Central memory CD8-positive, alpha-beta T cell (primary cell): ENCODE data around the gene SPOCK1.

Experiments
- ATAC-seq: fragments of 150-1000 bp; cut with Tn5 transposase; replicated peaks from 2 replicates; pipeline ENCODE4 v1.10.0; 2022; ENCODE audit warnings: mild to moderate bottlenecking, moderate FRiP score, moderate number of reproducible peaks; ENCODE audit not compliant: poor library complexity, severe bottlenecking; ENCODE audit errors: extremely low read depth
- DNase-seq, 2 donors: peaks; one replicate each; pipeline ENCODE4 v3.0.0; 2021; ENCODE audit warnings: low spot score in 2 of 2
- H3K27ac Mint-ChIP-seq: one replicate; pipeline ENCODE4 v1.8.0; 2022; ENCODE audit warnings: low read depth, mild to moderate bottlenecking, moderate library complexity, mixed read lengths
- H3K27me3 Mint-ChIP-seq: one replicate; pipeline ENCODE4 v1.8.0; 2022; ENCODE audit warnings: mixed read lengths
- H3K36me3 Mint-ChIP-seq: one replicate; pipeline ENCODE4 v1.8.0; 2022; ENCODE audit warnings: mild to moderate bottlenecking, moderate library complexity, mixed read lengths; ENCODE audit not compliant: insufficient read depth
- H3K4me1 Mint-ChIP-seq: one replicate; pipeline ENCODE4 v1.8.0; 2022; ENCODE audit warnings: mixed read lengths
- H3K4me3 Mint-ChIP-seq: one replicate; pipeline ENCODE4 v1.8.0; 2022; ENCODE audit warnings: mild to moderate bottlenecking, moderate library complexity, mixed read lengths
- H3K9me3 Mint-ChIP-seq: one replicate; pipeline ENCODE4 v1.8.0; 2022; ENCODE audit warnings: mixed read lengths

SPOCK1 gene

GRCh38 chr5:137200906-137201700 lies 298.0 kb downstream of the SPOCK1 start:
- H3K9me3 Mint-ChIP-seq: peaks cover 6% of the 10 kb centered on the region
- no peaks in the 10 kb centered on the region for H3K36me3 Mint-ChIP-seq
- peaks cover 29% of the 10 kb centered on the region for H3K27me3 Mint-ChIP-seq
- ATAC-seq: no peak
- H3K4me1 Mint-ChIP-seq: no peaks in the 10 kb centered on the region
- no peak overlapping the region for H3K4me3 Mint-ChIP-seq
- DNase-seq: no peak
- no peak overlapping the region for H3K27ac Mint-ChIP-seq

- Mint-ChIP-seq H3K36me3 (no peaks in the 10 kb centered on the region), H3K27me3 (peaks cover 18% of the 10 kb centered on the region), H3K9me3 (peaks cover 6% of the 10 kb centered on the region), H3K4me3 (no peak overlapping the region), H3K27ac (no peak overlapping the region), H3K4me1 (no peaks in the 10 kb centered on the region)
- no peak for ATAC-seq
- no peak for DNase-seq
Measured at GRCh38 chr5:137199966-137200365, 299.2 kb downstream of the SPOCK1 start.

- Mint-ChIP-seq H3K27me3 (peaks cover 10% of the 10 kb centered on the region), H3K4me1 (no peaks in the 10 kb centered on the region), H3K27ac (no peak overlapping the region), H3K9me3 (peaks cover 6% of the 10 kb centered on the region), H3K36me3 (no peaks in the 10 kb centered on the region), H3K4me3 (no peak overlapping the region)
- ATAC-seq (no peak), DNase-seq (no peak)
Measured at GRCh38 chr5:137199201-137199600, 299.9 kb downstream of the SPOCK1 start.

- Mint-ChIP-seq H3K4me1 (no peaks in the 10 kb centered on the region), H3K36me3 (no peaks in the 10 kb centered on the region), H3K9me3 (peaks cover 6% of the 10 kb centered on the region), H3K4me3 (no peak overlapping the region), H3K27ac (no peak overlapping the region), H3K27me3 (peaks cover 8% of the 10 kb centered on the region)
- ATAC-seq (no peak), DNase-seq (no peak)
Measured at GRCh38 chr5:137195483-137195882, 303.6 kb downstream of the SPOCK1 start.

GRCh38 chr5:137194300-137194699 lies 304.8 kb downstream of the SPOCK1 start:
- no peak for ATAC-seq
- H3K36me3 Mint-ChIP-seq: no peaks in the 10 kb centered on the region
- no peak for DNase-seq
- no peaks in the 10 kb centered on the region for H3K9me3 Mint-ChIP-seq
- no peak overlapping the region for H3K27ac Mint-ChIP-seq
- no peaks in the 10 kb centered on the region for H3K27me3 Mint-ChIP-seq
- H3K4me1 Mint-ChIP-seq: no peaks in the 10 kb centered on the region
- no peak overlapping the region for H3K4me3 Mint-ChIP-seq

GRCh38 chr5:137192293-137192743 lies 306.8 kb downstream of the SPOCK1 start:
- no peaks in the 10 kb centered on the region for H3K36me3 Mint-ChIP-seq
- H3K27ac Mint-ChIP-seq: no peak overlapping the region
- H3K4me3 Mint-ChIP-seq: no peak overlapping the region
- DNase-seq: no peak
- no peaks in the 10 kb centered on the region for H3K27me3 Mint-ChIP-seq
- H3K4me1 Mint-ChIP-seq: no peaks in the 10 kb centered on the region
- H3K9me3 Mint-ChIP-seq: no peaks in the 10 kb centered on the region
- ATAC-seq: no peak

GRCh38 chr5:137191179-137191578 lies 307.9 kb downstream of the SPOCK1 start:
- ATAC-seq (no peak), DNase-seq (no peak)
- Mint-ChIP-seq H3K4me3 (no peak overlapping the region), H3K9me3 (no peaks in the 10 kb centered on the region), H3K36me3 (no peaks in the 10 kb centered on the region), H3K27ac (no peak overlapping the region), H3K4me1 (no peaks in the 10 kb centered on the region), H3K27me3 (no peaks in the 10 kb centered on the region)

GRCh38 chr5:137190441-137190840 lies 308.7 kb downstream of the SPOCK1 start:
- ATAC-seq: no peak
- H3K36me3 Mint-ChIP-seq: no peaks in the 10 kb centered on the region
- no peak for DNase-seq
- no peak overlapping the region for H3K4me3 Mint-ChIP-seq
- no peak overlapping the region for H3K27ac Mint-ChIP-seq
- H3K9me3 Mint-ChIP-seq: no peaks in the 10 kb centered on the region
- H3K4me1 Mint-ChIP-seq: no peaks in the 10 kb centered on the region
- H3K27me3 Mint-ChIP-seq: no peaks in the 10 kb centered on the region

GRCh38 chr5:137190031-137190430 lies 309.1 kb downstream of the SPOCK1 start:
- H3K27me3 Mint-ChIP-seq: no peaks in the 10 kb centered on the region
- H3K4me3 Mint-ChIP-seq: no peak overlapping the region
- H3K36me3 Mint-ChIP-seq: no peaks in the 10 kb centered on the region
- ATAC-seq: no peak
- H3K9me3 Mint-ChIP-seq: no peaks in the 10 kb centered on the region
- H3K27ac Mint-ChIP-seq: no peak overlapping the region
- DNase-seq: no peak
- no peaks in the 10 kb centered on the region for H3K4me1 Mint-ChIP-seq

- no peaks in the 10 kb centered on the region for H3K36me3 Mint-ChIP-seq
Measured at GRCh38 chr5:137188566-137188965, 310.6 kb downstream of the SPOCK1 start.

GRCh38 chr5:137186759-137187461 lies 312.2 kb downstream of the SPOCK1 start:
- DNase-seq: no peak
- ATAC-seq: no peak
- H3K27ac Mint-ChIP-seq: no peak overlapping the region
- peaks cover 11% of the 10 kb centered on the region for H3K27me3 Mint-ChIP-seq
- no peaks in the 10 kb centered on the region for H3K36me3 Mint-ChIP-seq
- no peak overlapping the region for H3K4me3 Mint-ChIP-seq
- H3K4me1 Mint-ChIP-seq: no peaks in the 10 kb centered on the region
- no peaks in the 10 kb centered on the region for H3K9me3 Mint-ChIP-seq

More at GRCh38 chr5:137188566-137188965, 310.6 kb downstream of the SPOCK1 start:
- Mint-ChIP-seq H3K4me3 (no peak overlapping the region), H3K27ac (no peak overlapping the region), H3K4me1 (no peaks in the 10 kb centered on the region), H3K9me3 (no peaks in the 10 kb centered on the region), H3K27me3 (no peaks in the 10 kb centered on the region)
- DNase-seq (no peak), ATAC-seq (no peak)

- DNase-seq (no peak), ATAC-seq (no peak)
- no peaks in the 10 kb centered on the region for H3K4me1 Mint-ChIP-seq
- H3K4me3 Mint-ChIP-seq: no peak overlapping the region
- H3K9me3 Mint-ChIP-seq: no peaks in the 10 kb centered on the region
- no peaks in the 10 kb centered on the region for H3K36me3 Mint-ChIP-seq
- H3K27ac Mint-ChIP-seq: no peak overlapping the region
- peaks cover 11% of the 10 kb centered on the region for H3K27me3 Mint-ChIP-seq
Measured at GRCh38 chr5:137185193-137185592, 313.9 kb downstream of the SPOCK1 start.

- DNase-seq (no peak), ATAC-seq (no peak)
- Mint-ChIP-seq H3K27ac (no peak overlapping the region), H3K9me3 (no peaks in the 10 kb centered on the region), H3K27me3 (peaks cover 11% of the 10 kb centered on the region), H3K4me3 (no peak overlapping the region), H3K36me3 (no peaks in the 10 kb centered on the region), H3K4me1 (no peaks in the 10 kb centered on the region)
Measured at GRCh38 chr5:137184734-137185133, 314.4 kb downstream of the SPOCK1 start.
